ENCODE measurements around the gene SMKR1.

- TF ChIP-seq EZH2 (IDR thresholded peaks at IDR 0.05; ENCODE audit: low read depth, low read length, severe bottlenecking): no peak
- no peak for TF ChIP-seq SP2 (IDR thresholded peaks at IDR 0.05; ENCODE audit: low read length)
- no peak for TF ChIP-seq ZNF274 (IDR thresholded peaks at IDR 0.05; ENCODE audit: borderline replicate concordance, extremely low read depth, low read length)
- no peak for TF ChIP-seq TAF1 (IDR thresholded peaks at IDR 0.05; ENCODE audit: low read depth, low read length)
- TF ChIP-seq, protein P1, sequence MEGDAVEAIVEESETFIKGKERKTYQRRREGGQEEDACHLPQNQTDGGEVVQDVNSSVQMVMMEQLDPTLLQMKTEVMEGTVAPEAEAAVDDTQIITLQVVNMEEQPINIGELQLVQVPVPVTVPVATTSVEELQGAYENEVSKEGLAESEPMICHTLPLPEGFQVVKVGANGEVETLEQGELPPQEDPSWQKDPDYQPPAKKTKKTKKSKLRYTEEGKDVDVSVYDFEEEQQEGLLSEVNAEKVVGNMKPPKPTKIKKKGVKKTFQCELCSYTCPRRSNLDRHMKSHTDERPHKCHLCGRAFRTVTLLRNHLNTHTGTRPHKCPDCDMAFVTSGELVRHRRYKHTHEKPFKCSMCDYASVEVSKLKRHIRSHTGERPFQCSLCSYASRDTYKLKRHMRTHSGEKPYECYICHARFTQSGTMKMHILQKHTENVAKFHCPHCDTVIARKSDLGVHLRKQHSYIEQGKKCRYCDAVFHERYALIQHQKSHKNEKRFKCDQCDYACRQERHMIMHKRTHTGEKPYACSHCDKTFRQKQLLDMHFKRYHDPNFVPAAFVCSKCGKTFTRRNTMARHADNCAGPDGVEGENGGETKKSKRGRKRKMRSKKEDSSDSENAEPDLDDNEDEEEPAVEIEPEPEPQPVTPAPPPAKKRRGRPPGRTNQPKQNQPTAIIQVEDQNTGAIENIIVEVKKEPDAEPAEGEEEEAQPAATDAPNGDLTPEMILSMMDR (IDR thresholded peaks at IDR 0.05; ENCODE audit: control extremely low read depth in 1 of 3, insufficient read depth in 1 of 3, low read depth in 1 of 3, low read length in 3 of 3): no peak
- TF ChIP-seq SRF (IDR thresholded peaks at IDR 0.05; ENCODE audit: low read depth, low read length): no peak
- TF ChIP-seq PHF8 (conservative IDR thresholded peaks at IDR 0.05; ENCODE audit: low read depth, low read length): no peak
- no peak for TF ChIP-seq TCF12 (IDR thresholded peaks at IDR 0.05; ENCODE audit: low read depth, low read length)
- TF ChIP-seq POLR2AphosphoS5 (IDR thresholded peaks at IDR 0.05; ENCODE audit: low read depth, low read length): no peak
Observed at GRCh38 chr7:129556607-129557133, 54.3 kb downstream of the SMKR1 start.
